H9 (cell line): Measurements from ENCODE around the gene SDR42E1. TPM values are rescaled to one million over a fixed set of nuclear protein-coding genes. Genes with fewer than 3 reads are reported as not detected.

Experiments
- DNase-seq: peaks from one replicate; pipeline ENCODE4 v3.0.0-alpha.2; 2017
- H2AFZ ChIP-seq: one replicate; pipeline ENCODE4 v1.6.1; 2013; ENCODE audit warnings: mild to moderate bottlenecking, low read length, control low read depth, moderate library complexity
- H2AK5ac ChIP-seq: 2 replicates; pipeline ENCODE4 v1.6.1; 2013; ENCODE audit warnings: low read length, control low read depth, mixed read lengths; ENCODE audit not compliant: insufficient read length
- H2BK120ac ChIP-seq: one replicate; pipeline ENCODE4 v1.6.1; 2013; ENCODE audit warnings: low read depth, mild to moderate bottlenecking, low read length, control low read depth, inconsistent platforms; ENCODE audit not compliant: poor library complexity, severe bottlenecking
- H2BK12ac ChIP-seq: 2 replicates; pipeline ENCODE4 v1.6.1; 2013; ENCODE audit warnings: low read length, control low read depth, mixed read lengths, low read depth; ENCODE audit not compliant: insufficient read length
- H2BK15ac ChIP-seq: 2 replicates; pipeline ENCODE4 v1.6.1; 2013; ENCODE audit warnings: low read depth, low read length, control low read depth
- H2BK20ac ChIP-seq: one replicate; pipeline ENCODE4 v1.6.1; 2013; ENCODE audit warnings: low read depth, mild to moderate bottlenecking, low read length, control low read depth, inconsistent platforms; ENCODE audit not compliant: poor library complexity, severe bottlenecking
- H2BK5ac ChIP-seq: 2 replicates; pipeline ENCODE4 v1.6.1; 2013; ENCODE audit warnings: low read length, control low read depth, mixed read lengths; ENCODE audit not compliant: insufficient read length
- H3K14ac ChIP-seq: 2 replicates; pipeline ENCODE4 v1.6.1; 2013; ENCODE audit warnings: low read length, control low read depth; ENCODE audit not compliant: insufficient read depth
- H3K18ac ChIP-seq: 2 replicates; pipeline ENCODE4 v1.6.1; 2013; ENCODE audit warnings: low read depth, mild to moderate bottlenecking, mixed read lengths, low read length, control low read depth; ENCODE audit not compliant: insufficient read length
- H3K23ac ChIP-seq: 2 replicates; pipeline ENCODE4 v1.6.1; 2013; ENCODE audit warnings: low read length, control low read depth, mixed read lengths, low read depth; ENCODE audit not compliant: insufficient read length
- H3K23me2 ChIP-seq: 2 replicates; pipeline ENCODE4 v1.6.1; 2013; ENCODE audit warnings: low read depth, mild to moderate bottlenecking, mixed read lengths, low read length, control low read depth; ENCODE audit not compliant: insufficient read length, poor library complexity, severe bottlenecking
- H3K27ac ChIP-seq: 2 replicates; pipeline ENCODE4 v1.5.1; 2013; ENCODE audit warnings: low read length, control low read depth, mixed read lengths, low read depth; ENCODE audit not compliant: insufficient read length
- H3K27me3 ChIP-seq: 2 replicates; pipeline ENCODE4 v1.6.1; 2013; ENCODE audit warnings: low read length, control low read depth, inconsistent platforms; ENCODE audit not compliant: insufficient read depth
- H3K4ac ChIP-seq: 2 replicates; pipeline ENCODE4 v1.6.1; 2013; ENCODE audit warnings: low read depth, mild to moderate bottlenecking, control low read depth, inconsistent platforms, low read length, moderate library complexity
- H3K4me1 ChIP-seq: 2 replicates; pipeline ENCODE4 v1.6.1; 2013; ENCODE audit warnings: low read length, control low read depth, inconsistent platforms; ENCODE audit not compliant: insufficient read depth
- H3K4me2 ChIP-seq: 2 replicates; pipeline ENCODE4 v1.6.1; 2013; ENCODE audit warnings: low read length, control low read depth, mixed read lengths; ENCODE audit not compliant: insufficient read length, insufficient read depth
- H3K56ac ChIP-seq: 2 replicates; pipeline ENCODE4 v1.6.1; 2013; ENCODE audit warnings: low read depth, mild to moderate bottlenecking, mixed read lengths, low read length, control low read depth; ENCODE audit not compliant: insufficient read length
- H3K79me1 ChIP-seq: 2 replicates; pipeline ENCODE4 v1.6.1; 2013; ENCODE audit warnings: low read depth, mild to moderate bottlenecking, moderate library complexity, low read length, control low read depth, inconsistent platforms; ENCODE audit not compliant: insufficient read depth, poor library complexity, severe bottlenecking
- H3K79me2 ChIP-seq: 2 replicates; pipeline ENCODE4 v1.6.1; 2013; ENCODE audit warnings: low read length, control low read depth, inconsistent platforms; ENCODE audit not compliant: insufficient read depth
- H3K9ac ChIP-seq: 2 replicates; pipeline ENCODE4 v1.6.1; 2013; ENCODE audit warnings: low read length, control low read depth, mixed read lengths; ENCODE audit not compliant: insufficient read length; ENCODE audit errors: extremely low read depth
- H3K9me3 ChIP-seq: one replicate; pipeline ENCODE4 v1.6.1; 2013; ENCODE audit warnings: low read depth, low read length, inconsistent platforms; ENCODE audit not compliant: control insufficient read depth
- H3T11ph ChIP-seq: one replicate; pipeline ENCODE4 v1.6.1; 2013; ENCODE audit warnings: mild to moderate bottlenecking, low read length, control low read depth, inconsistent platforms
- H4K20me1 ChIP-seq: one replicate; pipeline ENCODE4 v1.6.1; 2013; ENCODE audit not compliant: control insufficient read depth, insufficient read length, insufficient read depth
- H4K5ac ChIP-seq: 2 replicates; pipeline ENCODE4 v1.6.1; 2013; ENCODE audit warnings: low read depth, mild to moderate bottlenecking, mixed read lengths, low read length, control low read depth; ENCODE audit not compliant: insufficient read length
- H4K8ac ChIP-seq: replicated peaks from 2 replicates; pipeline ENCODE4 v1.6.1; 2013; ENCODE audit warnings: low read length, control low read depth, mixed read lengths, low read depth; ENCODE audit not compliant: insufficient read length
- H4K91ac ChIP-seq: 2 replicates; pipeline ENCODE4 v1.6.1; 2013; ENCODE audit warnings: low read depth, mild to moderate bottlenecking, moderate library complexity, mixed read lengths, low read length, control low read depth; ENCODE audit not compliant: insufficient read length
- H3K27ac Mint-ChIP-seq, 3 experiments: 2 replicates in 2 of 3; 3 replicates in 1 of 3; pipeline ENCODE4 v1.8.0; 2020 to 2021; ENCODE audit warnings: mixed read lengths in 3 of 3, mild to moderate bottlenecking in 1 of 3, moderate library complexity in 1 of 3
- H3K27me3 Mint-ChIP-seq: 2 replicates; pipeline ENCODE4 v1.8.0; 2021; ENCODE audit warnings: low read depth, mild to moderate bottlenecking, moderate library complexity, mixed read lengths
- H3K36me3 Mint-ChIP-seq, 3 experiments: 2 replicates in 2 of 3; 3 replicates in 1 of 3; pipeline ENCODE4 v1.8.0; 2020 to 2021; ENCODE audit warnings: low read depth in 3 of 3, mixed read lengths in 3 of 3; ENCODE audit not compliant: insufficient read depth in 1 of 3
- H3K4me1 Mint-ChIP-seq, 2 experiments: 2 replicates each; pipeline ENCODE4 v1.8.0; 2020; ENCODE audit warnings: mixed read lengths in 2 of 2
- H3K4me3 Mint-ChIP-seq, 2 experiments: 2 replicates in 1 of 2; 3 replicates in 1 of 2; pipeline ENCODE4 v1.8.0; 2020 to 2021; ENCODE audit warnings: mild to moderate bottlenecking in 2 of 2, mixed read lengths in 2 of 2, moderate library complexity in 1 of 2
- H3K9me3 Mint-ChIP-seq, 2 experiments: 2 replicates in 1 of 2; 3 replicates in 1 of 2; pipeline ENCODE4 v1.8.0; 2020; ENCODE audit warnings: mild to moderate bottlenecking in 2 of 2, mixed read lengths in 2 of 2, moderate library complexity in 1 of 2
- CTCF ChIP-seq: fragments of 200-600 bp; sonication (generic); conservative IDR thresholded peaks from 3 replicates; pipeline ENCODE4 v1.8.0; 2021; ENCODE audit warnings: antibody characterized with exemption, mild to moderate bottlenecking
- WGBS: extraction: QIAGEN DNeasy Blood & Tissue Kit; methylation state at CpG from one replicate; pipeline ENCODE4 v1.1.7; 2013; ENCODE audit warnings: missing lambda C conversion rate, low lambda C conversion rate, mixed read lengths; ENCODE audit not compliant: insufficient read length; ENCODE audit errors: extremely low coverage; 5-methylcytosine and 5-hydroxymethylcytosine counted together
- total RNA-seq: library from RNA; stranded (reverse); gene quantifications from 2 replicates; pipeline ENCODE4 v1.2.1, GENCODE V29; 2021

Gene SDR42E1
- total RNA-seq, 1 experiment from 2014 or later, result not detected

- no peak overlapping the region for H4K5ac ChIP-seq
- Mint-ChIP-seq H3K27me3 (peaks cover 5% of the 10 kb centered on the region), H3K9me3 (peaks cover 9 to 17% of the 10 kb centered on the region in 2 experiments), H3K36me3 (peaks cover 4 to 6% (median 4%) of the 10 kb centered on the region in 3 experiments), H3K4me1 (no peaks in the 10 kb centered on the region), H3K4me3 (no peak overlapping the region), H3K27ac (no peak overlapping the region)
- no peak overlapping the region for H2BK15ac ChIP-seq
- no peak overlapping the region for H3K27ac ChIP-seq
- H3K79me2 ChIP-seq, result no peaks in the 10 kb centered on the region
- no peak overlapping the region for H2AK5ac ChIP-seq
- H4K8ac ChIP-seq, result no peak overlapping the region
- no peak overlapping the region for H2AFZ ChIP-seq
- no peak overlapping the region for H2BK120ac ChIP-seq
- H3K9ac ChIP-seq, result no peak overlapping the region
- no peak overlapping the region for H2BK5ac ChIP-seq
- no peaks in the 10 kb centered on the region for H3K23me2 ChIP-seq
- no peaks in the 10 kb centered on the region for H3K4me1 ChIP-seq
- WGBS, result no CpG with 5 or more reads among the region's 7 CpGs
- no peak for DNase-seq
- no peak overlapping the region for H3K4ac ChIP-seq
- H4K91ac ChIP-seq, result no peak overlapping the region
- H3K23ac ChIP-seq, result no peak overlapping the region
- H3K18ac ChIP-seq, result no peak overlapping the region
- H3K4me2 ChIP-seq, result no peak overlapping the region
- no peaks in the 10 kb centered on the region for H3K9me3 ChIP-seq
- no peak overlapping the region for H2BK20ac ChIP-seq
- H3K56ac ChIP-seq, result no peak overlapping the region
- no peak overlapping the region for H3T11ph ChIP-seq
- no peaks in the 10 kb centered on the region for H4K20me1 ChIP-seq
- no peaks in the 10 kb centered on the region for H3K27me3 ChIP-seq
- peak; percentile 62 for TF ChIP-seq CTCF
- no peak overlapping the region for H3K14ac ChIP-seq
- no peaks in the 10 kb centered on the region for H3K79me1 ChIP-seq
- no peak overlapping the region for H2BK12ac ChIP-seq
Observed at GRCh38 chr16:82016263-82016662, 5.0 kb upstream of the SDR42E1 start.
